Measurements from ENCODE around the gene FOXO6.

- peak in 4 of 6 experiments; percentile 12 to 27 (median 23) for TF ChIP-seq CTCF (IDR thresholded peaks at IDR 0.05)
- TF ChIP-seq POLR2A (IDR thresholded peaks at IDR 0.05) = no peak
Measured at GRCh38 chr1:41322835-41323234, 38.4 kb upstream of the FOXO6 start.
